ENCODE results near the gene SLC25A25. TPM values are rescaled to one million over a fixed set of nuclear protein-coding genes. Genes with fewer than 3 reads are reported as not detected.

Gene SLC25A25
- total RNA-seq, 1 donor from 2014 or later: 34.7 TPM

DNA sequence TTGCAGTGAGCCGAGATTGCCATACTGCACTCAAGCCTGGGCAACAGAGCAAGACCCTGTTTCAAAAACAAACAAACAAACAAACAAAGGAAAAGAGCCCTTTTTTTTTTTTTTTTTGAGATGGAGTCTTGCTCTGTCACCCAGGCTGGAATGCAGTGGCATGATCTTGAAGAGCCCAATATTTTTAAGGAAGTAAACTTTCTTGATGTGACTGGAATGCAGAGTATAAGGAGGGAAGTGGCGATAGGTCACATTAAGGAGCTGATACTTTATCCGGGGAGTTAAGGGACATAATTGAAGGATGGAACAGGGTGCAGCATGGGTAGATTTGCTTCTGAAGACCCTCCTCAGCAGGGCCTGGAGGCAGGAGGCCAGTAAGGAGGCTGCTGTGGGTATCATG is 13.9 kb upstream of the SLC25A25 start:
- no peaks in the 10 kb centered on the region for H3K36me3 ChIP-seq
- H3K4me1 ChIP-seq: peaks cover 40% of the 10 kb centered on the region
- H3K4me3 ChIP-seq: no peak overlapping the region
- peak overlapping the region; percentile 20 for H3K27ac ChIP-seq
- TF ChIP-seq, protein P1, sequence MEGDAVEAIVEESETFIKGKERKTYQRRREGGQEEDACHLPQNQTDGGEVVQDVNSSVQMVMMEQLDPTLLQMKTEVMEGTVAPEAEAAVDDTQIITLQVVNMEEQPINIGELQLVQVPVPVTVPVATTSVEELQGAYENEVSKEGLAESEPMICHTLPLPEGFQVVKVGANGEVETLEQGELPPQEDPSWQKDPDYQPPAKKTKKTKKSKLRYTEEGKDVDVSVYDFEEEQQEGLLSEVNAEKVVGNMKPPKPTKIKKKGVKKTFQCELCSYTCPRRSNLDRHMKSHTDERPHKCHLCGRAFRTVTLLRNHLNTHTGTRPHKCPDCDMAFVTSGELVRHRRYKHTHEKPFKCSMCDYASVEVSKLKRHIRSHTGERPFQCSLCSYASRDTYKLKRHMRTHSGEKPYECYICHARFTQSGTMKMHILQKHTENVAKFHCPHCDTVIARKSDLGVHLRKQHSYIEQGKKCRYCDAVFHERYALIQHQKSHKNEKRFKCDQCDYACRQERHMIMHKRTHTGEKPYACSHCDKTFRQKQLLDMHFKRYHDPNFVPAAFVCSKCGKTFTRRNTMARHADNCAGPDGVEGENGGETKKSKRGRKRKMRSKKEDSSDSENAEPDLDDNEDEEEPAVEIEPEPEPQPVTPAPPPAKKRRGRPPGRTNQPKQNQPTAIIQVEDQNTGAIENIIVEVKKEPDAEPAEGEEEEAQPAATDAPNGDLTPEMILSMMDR (IDR thresholded peaks at IDR 0.05): no peak
- peak; percentile 38 for ATAC-seq
- no peaks in the 10 kb centered on the region for H3K9me3 ChIP-seq
- H3K27me3 ChIP-seq: no peaks in the 10 kb centered on the region
- intact Hi-C loops (cut with DNase I): no loop called here
- no peak for DNase-seq

DNA sequence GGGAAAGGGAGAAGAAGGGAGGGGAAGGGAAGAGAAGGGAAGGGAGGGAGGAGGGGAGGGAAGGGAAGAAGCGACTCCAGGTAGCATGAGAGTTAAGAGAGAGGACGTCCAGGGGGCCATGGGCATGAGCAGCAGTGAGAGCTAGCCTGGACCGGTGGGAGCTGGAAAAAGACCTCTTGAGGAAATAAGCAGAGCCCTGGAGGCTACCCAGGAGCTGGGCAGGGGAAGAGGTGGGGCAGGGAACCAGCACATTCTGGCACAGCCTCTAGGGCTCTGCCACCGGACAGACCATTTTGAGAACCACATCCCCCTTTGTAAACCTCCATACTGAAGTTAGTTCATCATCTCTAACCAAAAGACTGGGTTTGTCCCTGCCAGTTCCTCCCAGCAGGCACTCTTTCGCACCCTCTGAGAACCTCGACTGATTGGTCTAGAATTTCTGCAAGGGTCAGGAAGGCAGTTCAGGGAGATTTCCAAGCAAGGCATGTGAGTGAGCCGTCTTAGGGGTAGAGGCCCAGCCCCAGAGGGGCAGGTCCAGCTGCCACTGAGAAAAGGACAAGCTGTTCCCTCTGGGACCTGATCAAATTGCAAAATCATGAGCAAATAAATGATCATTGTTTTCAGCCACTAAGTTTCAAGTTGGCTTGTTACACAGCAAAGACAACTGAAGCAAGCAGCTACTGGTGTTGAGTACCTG is 12.5 kb upstream of the SLC25A25 start:
- TF ChIP-seq, protein P1 (IDR thresholded peaks at IDR 0.05): no peak
- H3K9me3 ChIP-seq: no peaks in the 10 kb centered on the region
- H3K27ac ChIP-seq: peak overlapping the region; percentile 90
- peak; percentile 89 for ATAC-seq
- peak; percentile 79 for DNase-seq
- intact Hi-C loops (cut with DNase I): no loop called here
- H3K27me3 ChIP-seq: no peaks in the 10 kb centered on the region
- H3K36me3 ChIP-seq: no peaks in the 10 kb centered on the region
- H3K4me1 ChIP-seq: peaks cover 42% of the 10 kb centered on the region
- H3K4me3 ChIP-seq: no peak overlapping the region

DNA sequence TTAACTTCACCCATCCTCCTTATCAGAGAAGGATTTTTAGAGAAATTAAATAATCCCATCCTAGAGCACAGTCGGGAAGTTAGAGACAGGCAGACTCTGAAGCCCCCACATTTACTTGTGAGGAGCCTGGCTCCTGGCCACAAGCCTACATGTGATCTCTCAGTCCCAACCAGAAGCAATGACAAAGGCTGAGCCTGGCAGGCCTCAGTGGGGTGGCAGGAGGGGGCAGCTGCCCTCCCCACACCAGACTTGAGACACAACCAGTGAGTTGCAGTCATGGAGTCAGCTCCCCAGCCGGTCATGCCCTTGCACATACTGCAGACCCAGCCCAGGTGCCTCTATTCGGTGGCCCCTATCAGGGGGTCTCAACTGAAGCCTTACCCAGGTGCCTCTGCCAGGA is 11.9 kb upstream of the SLC25A25 start:
- H3K9me3 ChIP-seq: no peaks in the 10 kb centered on the region
- H3K4me3 ChIP-seq: no peak overlapping the region
- no peaks in the 10 kb centered on the region for H3K36me3 ChIP-seq
- peak overlapping the region; percentile 90 for H3K27ac ChIP-seq
- ATAC-seq (no peak), DNase-seq (no peak)
- H3K4me1 ChIP-seq: peaks cover 48% of the 10 kb centered on the region
- TF ChIP-seq, protein P1 (IDR thresholded peaks at IDR 0.05): no peak
- no peaks in the 10 kb centered on the region for H3K27me3 ChIP-seq
- intact Hi-C loops (cut with DNase I): no loop called here

DNA sequence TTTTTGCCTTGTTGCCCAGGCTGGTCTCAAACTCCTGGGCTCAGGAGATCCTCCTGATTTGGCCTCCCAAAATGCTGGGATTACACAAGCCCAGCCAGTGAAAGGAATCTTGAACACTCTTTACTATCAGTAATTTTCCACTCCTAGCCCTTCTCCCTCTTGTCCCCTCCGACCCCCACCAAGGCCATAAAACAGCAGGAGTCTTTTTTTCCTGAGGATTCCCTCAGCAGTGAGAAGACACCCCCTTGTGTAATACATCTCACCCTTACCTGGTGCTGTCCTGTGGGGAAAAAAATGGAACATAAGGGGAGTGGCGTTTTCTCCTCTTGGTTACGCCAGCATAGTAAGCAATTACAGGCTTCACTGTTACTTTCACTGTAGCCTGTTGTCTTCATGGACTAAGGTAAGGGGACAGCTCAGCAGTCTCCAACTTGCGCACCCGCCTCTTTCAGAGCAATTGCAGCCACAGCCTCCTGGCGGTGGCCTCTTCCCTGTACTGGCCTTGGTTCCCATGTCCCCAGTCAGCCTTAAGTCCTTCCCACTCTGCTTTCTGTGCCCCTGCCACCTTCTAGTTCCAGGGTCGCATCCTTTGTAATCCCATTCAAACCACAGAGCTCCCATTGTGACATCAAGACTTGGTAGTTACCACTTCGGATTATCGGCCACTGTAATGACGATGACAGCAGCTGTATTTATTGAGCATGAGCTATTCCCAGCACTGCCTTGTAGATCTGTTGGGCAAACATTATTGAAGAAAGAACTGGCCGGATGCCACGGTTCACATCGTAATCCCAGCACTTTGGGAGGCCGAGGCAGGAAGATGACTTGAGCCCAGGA is 10.9 kb upstream of the SLC25A25 start:
- no peaks in the 10 kb centered on the region for H3K9me3 ChIP-seq
- peak overlapping the region; percentile 90 for H3K27ac ChIP-seq
- peaks cover 58% of the 10 kb centered on the region for H3K4me1 ChIP-seq
- H3K4me3 ChIP-seq: no peak overlapping the region
- intact Hi-C loops (cut with DNase I): no loop called here
- H3K27me3 ChIP-seq: no peaks in the 10 kb centered on the region
- ATAC-seq (no peak), DNase-seq (no peak)
- TF ChIP-seq, protein P1 (IDR thresholded peaks at IDR 0.05): no peak
- no peaks in the 10 kb centered on the region for H3K36me3 ChIP-seq

DNA sequence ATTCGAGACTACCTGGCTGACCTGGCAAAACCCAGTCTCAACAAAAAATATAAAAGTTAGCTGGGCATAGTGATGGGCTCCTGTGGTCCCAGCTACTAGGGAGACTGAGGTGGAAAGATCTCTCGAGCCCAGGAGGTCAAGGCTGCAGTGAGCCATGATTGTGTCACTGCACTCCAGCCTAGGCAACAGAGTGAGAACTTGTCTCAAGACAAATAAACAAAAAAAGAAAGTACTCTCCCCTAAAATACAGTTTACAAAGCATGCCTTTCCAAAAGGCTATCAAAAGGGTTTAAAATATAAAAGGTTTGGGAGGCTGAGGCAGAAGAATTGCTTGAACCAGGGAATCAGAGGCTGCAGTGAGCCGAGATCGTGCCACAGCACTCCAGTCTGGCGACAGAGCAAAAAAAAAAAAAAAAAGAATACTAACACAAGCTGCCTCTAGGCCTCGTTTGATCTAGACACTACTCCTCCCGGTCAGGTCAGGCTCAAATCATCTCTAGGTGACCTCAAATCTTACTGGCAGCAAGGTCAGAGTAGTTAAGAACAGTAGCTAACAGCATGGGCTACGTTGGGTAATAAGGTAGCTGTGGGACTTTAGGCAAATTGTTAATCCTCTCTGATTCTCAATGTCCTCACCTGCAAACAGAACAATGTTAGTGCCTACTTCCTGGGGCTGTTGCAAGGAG is 10.2 kb upstream of the SLC25A25 start:
- H3K36me3 ChIP-seq: no peaks in the 10 kb centered on the region
- H3K4me3 ChIP-seq: no peak overlapping the region
- H3K27me3 ChIP-seq: no peaks in the 10 kb centered on the region
- ATAC-seq (no peak), DNase-seq (no peak)
- intact Hi-C loops (cut with DNase I): no loop called here
- TF ChIP-seq, protein P1 (IDR thresholded peaks at IDR 0.05): no peak
- no peaks in the 10 kb centered on the region for H3K9me3 ChIP-seq
- peak overlapping the region; percentile 90 for H3K27ac ChIP-seq
- peaks cover 66% of the 10 kb centered on the region for H3K4me1 ChIP-seq

All from upper lobe of right lung (tissue), 1 donor.